GM21423 (cell line): ENCODE data around the gene ANK2.
"Not testable (repeated sequence)": the region's sequence is repeated elsewhere in the genome, so short reads cannot be mapped to it uniquely, and the experiment has no call there.

Source experiments
- ATAC-seq: cut with Tn5 transposase; IDR thresholded peaks from one replicate; pipeline ENCODE4 v1.9.1; 2021; ENCODE audit warnings: mild to moderate bottlenecking, moderate library complexity; ENCODE audit not compliant: unreplicated experiment

ANK2 gene

DNA sequence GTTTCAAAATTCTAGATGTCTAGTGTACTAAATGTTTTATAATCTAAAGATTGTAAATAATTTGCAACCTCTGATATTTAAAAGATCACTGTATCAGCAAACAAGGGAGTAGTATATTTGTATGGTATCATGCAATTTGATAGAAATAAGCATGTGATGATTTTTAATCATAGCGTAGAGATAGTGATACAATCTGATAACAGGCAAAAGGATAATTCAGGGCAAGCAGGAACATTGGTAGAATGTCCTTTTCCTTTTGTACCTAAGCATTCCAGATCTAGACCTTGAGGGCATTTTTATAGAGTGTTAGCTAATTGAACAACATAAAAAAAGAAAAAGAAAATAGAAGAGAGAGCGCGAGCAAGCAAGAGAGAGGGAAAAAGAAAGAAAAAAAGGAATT is 1.4 kb downstream of the ANK2 start:
- no peak for ATAC-seq

DNA sequence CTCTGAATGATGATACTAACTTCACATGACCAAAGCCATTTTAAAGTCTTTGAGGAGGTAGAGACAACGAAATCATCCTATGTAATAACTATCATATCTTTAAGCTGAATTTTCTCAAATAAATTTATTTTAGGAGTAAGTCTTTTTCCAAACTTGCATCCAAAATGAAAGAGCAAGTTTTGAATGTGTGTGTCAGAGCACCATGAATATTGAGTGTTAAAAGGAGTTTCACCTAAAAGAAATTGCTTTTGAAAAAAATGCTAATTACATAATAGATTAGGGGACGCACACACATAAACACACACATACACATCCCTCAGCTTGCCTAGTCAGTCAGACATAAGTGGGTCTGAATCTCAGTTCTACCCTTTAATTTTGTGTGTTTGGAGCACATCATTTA is 1.9 kb downstream of the ANK2 start:
- ATAC-seq: no peak

DNA sequence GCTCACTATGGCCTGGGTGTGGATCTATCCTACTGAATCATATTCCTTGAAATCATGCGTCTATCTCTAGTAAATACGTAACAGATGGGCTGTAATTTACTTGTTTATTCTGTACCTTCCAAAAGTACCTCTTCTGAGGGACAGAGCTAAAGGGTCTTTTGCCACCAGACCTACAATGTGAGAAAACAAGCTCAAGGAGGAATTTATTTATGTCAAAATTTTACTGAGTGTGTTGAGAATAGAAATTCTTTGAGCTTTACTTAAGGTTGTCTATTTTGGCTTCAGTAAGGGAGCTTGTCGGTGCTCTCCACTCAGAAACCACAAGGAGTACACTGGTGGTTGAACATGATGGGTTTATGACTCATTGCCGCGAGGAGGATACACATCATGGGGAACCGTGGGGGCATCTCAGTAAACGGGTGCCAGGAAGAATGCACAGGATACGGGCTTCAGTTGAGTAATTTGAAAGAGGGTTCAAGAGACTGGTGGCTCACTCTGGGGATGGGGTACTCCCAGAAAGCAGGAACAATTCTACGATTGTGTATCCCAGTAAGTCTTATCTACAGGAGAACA is 3.0 kb downstream of the ANK2 start:
- peak; percentile 81 for ATAC-seq

DNA sequence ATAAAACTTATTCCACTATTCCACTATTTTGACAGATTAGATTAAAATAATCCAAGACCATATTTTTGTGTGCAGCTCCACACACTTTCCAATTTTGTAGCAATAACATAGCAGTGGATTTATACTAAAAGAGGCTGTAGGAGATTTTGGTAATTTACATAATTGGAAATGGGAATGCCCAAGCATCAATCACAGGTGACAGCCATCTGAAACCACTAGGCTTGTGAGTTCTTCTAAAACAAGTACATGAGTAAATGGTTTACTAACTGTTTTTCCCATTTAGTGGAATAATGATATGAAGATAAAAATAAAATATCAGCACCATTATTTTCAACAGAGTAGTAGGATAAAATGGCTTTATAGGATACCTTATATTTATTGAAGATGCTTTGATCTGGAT is 4.4 kb downstream of the ANK2 start:
- ATAC-seq: no peak

DNA sequence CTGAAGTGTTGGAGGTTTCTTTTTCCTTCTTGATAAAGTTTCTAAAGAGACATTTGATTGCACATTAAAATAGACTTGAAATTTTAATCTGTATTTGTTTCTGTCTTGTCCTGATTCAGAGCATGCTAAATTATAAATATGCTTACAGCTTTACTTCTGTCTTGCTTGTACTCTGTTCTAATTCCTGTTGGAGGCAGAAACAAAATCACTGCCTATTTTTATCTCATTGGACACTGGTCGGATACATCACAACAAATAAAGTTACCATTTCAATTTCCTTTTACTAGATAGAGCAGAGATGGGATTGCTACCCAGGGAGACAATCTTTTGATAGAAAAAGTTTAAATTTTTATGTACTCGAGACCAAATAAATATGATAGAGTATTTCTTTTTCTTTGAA is 6.9 kb downstream of the ANK2 start:
- no peak for ATAC-seq

DNA sequence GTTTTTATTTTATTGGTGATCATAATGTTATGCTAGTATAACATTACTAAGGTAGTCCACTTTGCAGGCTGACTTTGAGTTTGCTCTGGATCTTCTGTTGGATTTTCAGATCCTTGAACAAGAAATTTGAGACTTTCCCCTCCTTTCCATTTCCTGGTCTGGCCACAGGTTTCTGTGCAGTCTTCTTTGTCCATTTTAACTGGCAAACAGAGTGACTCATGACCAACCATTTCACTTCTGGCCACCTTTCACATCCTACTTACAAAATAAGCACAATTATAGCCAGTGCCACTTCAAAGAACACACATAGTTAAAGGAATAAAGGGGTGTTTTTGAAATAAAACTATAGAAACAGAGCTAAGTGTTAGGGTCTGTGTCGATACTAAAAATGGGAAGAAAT is 8.4 kb downstream of the ANK2 start:
- ATAC-seq: no peak

DNA sequence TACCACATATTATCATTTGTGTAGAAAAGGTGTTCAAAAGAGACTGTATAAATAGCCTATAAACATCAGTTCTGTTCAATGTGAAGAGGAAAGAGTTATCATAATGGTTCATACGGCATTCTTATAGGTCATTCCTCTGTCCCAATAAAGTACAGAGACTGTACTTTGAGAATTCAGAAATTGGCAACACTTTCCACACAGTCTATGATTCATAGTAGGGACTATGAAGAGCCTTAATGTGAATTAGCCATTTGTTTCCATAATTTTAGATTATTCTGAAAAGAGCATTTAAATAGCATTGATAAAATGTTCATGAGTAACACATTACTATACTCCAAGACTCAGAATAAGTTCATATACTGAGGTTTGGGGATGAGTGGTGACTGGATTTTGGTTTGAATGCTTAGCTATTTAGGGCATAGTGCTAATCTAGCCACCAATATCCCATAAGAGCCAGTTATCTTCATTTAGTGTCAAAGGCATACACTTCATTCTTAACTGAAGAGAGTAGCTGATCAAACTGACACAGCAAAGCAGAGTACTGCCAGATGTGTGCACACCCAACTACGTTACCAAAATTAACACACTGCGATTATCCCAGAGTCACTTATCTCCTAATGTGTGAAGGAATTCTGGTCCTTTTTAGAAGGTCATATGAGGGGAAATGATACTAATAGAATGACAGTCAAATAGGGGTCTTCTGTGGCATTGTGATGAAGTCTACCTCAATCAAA is 10.2 kb downstream of the ANK2 start:
- no peak for ATAC-seq

DNA sequence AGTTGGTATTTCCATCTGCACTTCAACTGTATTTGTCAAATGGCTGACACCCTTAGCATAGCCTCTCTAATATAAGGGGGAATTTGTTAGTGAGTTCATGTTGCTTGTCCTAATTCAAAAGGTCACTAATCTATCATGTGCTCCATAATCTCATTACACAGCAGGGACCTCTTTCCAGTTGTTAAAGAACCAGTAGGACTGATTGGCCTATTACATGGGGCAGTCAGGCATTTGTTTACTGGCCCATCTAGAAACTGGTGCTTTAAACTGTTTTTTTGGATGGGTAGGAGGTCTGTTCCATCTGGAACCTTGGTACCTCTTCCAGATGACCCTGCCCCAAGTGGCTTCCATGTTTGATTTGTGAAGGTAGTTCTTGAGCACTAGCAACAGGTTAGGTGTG is 11.4 kb downstream of the ANK2 start:
- no peak for ATAC-seq

DNA sequence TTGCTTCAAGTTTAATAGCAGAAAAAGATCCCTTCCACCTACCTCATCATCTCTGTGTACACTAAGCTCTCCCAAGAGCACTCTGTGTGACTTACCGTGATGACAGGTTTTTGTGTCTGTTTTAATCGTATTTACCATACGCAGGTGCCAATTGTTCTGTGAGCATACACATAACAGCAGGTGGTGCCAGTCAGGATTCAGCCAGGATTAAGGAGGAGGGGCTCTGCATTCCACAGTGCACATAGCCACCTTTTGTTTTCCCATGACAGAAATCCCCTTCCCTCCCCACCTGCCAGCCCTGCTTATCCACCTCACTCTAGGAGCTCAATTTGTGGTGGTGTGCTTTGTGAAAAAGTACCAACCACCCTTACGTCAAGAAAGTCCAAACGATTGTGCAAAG is 14.8 kb downstream of the ANK2 start:
- no peak for ATAC-seq

DNA sequence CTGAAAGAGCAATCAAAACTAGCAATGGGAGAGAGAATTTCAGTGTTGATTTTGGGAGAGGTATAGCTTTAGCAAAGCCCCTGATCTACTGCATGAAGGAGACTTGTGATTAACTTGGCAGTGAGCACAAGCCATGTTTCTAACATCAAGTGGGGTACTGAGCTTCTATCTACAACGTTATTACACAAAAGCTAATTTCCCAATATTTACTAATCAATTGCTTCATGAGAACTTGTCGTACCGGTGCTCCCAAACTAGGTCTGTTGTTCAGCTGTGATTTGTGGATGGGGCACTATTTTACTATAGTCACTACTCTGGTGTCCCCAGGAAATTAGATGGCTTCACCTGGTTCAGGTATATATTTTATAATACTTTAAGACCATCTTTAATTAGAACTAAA is 16.2 kb downstream of the ANK2 start:
- ATAC-seq: no peak

DNA sequence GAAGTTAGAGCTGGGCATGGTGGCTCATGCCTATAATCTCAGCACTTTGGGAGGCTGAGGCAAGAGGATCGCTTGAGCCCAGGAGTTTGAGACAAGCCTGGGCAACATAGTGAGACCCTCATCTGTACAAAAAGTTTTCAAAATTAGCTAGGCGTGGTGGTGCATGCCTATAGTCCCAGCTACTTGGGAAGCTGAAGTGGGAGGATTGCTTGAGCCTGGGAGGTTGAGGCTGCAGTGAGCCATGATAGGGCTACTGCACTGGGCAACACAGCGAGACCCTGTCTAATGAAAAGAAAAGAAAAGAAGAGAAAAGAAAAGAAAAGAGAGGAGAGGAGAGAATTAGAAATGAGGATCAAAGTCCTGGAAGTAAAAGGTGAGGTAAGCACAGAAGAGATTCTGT is 19.3 kb downstream of the ANK2 start:
- ATAC-seq: not testable (repeated sequence)

DNA sequence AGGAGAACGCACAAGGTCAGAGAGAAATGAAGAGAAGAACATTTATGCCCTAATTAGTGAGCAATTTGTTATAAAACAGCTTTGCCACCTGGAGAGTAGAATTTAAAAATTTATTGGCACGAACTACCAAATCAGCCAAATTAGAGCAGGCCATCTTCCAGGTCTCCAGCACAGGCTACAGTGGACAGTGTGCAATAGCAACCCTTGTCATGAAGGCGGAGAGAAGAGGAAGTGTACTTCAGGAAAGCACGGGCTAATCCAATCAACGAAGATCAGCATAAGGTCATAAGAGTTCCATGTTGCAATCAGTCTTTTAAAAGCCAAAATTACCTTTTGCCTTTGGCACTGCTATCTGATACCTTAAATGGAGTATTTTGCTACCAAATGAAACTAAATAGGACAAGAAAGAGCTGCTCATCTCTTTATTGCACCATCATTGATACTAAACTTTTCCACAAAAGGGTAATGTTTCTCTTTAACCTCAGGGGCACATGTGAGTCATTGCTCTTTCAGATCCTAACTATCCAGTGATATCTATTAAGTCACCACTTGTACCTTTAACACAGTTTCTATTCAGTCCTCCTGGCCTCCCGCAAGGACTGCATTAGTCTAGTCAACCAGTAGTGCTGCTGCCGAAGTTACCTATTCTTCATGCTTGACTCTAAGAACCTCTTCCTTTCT is 19.9 kb downstream of the ANK2 start:
- ATAC-seq: no peak

DNA sequence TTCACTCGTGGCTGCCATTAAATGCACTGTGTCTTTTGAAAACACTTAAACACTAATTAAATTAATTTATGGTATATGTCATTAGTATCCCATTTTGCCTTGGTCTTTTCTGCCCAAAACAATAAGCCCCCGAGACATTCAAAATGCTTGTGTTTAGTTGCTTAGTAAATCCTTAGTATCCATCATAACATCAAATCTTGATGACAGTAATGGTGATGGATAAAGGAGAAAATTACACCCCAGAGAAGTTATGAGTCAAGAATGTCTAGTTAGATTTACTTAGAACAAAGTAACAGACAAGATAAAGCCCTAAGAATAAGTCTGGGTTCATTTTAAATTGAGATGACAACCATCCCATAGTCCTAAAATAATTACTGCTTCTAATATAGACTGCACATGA is 21.3 kb downstream of the ANK2 start:
- ATAC-seq: no peak

DNA sequence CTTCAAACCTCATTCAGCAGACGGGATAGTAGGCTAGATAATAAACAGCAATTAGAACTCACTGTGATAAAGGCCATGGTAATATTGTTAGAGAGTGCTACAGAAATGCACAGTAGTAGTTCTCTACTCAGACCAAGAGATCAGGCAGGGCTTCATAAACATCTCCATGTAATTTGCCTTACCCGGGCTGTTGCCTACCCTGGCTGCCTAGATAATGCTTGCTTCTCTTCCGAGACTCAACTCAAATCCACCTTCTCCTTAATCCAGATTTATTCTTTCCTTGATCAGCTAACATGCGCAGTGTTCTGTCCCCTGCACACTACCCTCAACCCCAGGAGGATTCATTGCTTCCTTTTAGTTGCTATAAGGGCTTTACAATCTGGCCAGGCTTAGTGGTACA is 21.8 kb downstream of the ANK2 start:
- no peak for ATAC-seq

DNA sequence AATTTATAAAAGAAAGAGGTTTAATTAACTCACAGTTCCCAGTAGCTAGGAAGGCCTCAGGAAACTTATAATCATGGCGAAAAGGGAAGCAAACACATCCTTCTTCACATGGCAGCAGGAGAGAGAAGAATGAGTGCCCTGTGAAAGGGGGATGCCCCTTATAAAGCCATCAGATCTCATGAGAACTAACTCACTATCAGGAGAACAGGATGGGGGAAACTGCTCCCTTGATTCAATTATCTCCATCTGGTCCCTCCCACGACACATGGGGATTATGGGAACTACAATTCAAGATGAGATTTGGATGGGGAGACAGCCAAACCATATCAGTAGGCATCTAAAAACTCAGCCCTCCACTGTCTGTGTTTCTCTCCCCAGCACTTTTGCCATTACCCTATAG is 22.4 kb downstream of the ANK2 start:
- ATAC-seq: no peak

DNA sequence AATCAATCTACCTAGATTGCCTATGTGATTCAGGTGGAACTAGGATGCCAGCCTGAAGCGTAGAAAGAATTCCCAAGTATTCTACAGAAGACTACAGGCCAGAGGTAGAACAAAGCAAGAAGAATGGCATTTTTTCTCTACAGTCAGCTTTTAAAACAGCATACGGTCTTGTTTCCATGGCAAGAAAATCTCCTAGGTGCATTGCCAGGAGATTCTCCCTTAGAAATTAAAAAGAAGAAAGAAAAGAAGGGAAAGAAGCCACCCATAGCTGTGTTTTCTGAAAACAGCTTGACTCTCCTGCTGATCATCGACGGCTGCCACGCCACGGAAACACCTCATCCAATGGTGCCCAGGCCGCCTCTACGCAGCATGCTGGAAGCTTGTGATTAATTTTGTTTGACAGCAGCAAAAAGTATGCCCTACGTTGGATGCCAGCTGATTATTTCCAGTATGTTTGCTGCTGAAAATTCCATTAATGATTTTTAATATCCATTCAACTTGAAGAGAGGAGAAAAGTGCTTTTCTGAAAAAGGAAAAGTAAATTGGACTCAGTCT is 24.1 kb downstream of the ANK2 start:
- no peak for ATAC-seq

DNA sequence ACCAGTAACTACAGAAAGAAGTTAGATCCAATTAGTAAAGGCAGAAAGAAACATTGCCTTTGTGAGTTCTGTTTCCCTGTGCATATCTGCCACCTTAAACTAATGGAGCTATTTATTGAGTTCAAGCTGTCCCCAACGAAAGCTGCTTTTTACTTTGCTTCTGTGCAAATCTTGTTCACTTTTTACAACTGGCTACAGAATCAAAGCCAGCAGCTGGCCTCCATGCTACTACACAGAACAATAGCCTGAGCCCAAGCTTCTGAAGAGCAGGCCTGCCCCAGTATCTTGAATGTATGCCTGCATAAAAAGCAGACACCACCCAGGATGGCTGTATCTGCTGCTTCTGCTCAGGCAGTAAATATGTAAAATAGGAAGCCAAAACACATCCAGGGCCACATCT is 28.1 kb downstream of the ANK2 start:
- no peak for ATAC-seq

DNA sequence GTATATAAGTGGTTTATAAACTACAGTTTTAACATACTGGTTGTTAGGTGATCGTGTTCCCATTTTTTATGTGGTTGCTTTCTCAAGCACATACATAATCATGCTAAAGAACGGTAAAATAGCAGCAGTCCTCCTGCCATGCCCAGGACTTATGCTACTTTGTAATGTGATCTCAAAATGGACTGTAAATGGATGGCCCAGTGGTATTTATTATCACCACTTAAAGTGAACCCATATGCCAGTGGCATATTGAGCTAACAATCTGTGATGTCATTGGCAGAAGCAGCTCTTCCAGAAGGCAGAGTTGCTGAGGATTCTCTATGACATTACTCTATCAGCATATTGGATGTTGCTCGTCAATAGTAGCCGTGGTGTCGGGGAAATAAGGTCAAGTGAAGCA is 28.6 kb downstream of the ANK2 start:
- ATAC-seq: no peak

DNA sequence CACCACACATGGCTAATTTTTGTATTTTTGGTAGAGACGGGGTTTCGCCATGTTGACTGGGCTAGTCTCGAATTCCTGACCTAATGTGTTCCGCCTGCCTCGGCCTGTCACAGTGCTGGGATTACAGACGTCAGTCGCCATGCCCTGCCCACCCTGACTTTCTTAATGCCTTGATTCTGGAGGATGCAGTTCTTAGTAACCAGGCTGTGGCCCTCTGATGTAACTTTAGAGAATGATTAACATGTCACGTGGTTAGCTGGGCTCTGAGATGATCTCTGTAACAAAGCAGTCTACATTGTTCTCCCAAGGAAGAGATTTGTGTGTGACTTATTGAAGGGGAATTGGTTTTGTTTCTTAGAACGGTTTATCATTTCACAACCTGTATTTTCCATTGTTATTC is 30.6 kb downstream of the ANK2 start:
- peak; percentile 82 for ATAC-seq

DNA sequence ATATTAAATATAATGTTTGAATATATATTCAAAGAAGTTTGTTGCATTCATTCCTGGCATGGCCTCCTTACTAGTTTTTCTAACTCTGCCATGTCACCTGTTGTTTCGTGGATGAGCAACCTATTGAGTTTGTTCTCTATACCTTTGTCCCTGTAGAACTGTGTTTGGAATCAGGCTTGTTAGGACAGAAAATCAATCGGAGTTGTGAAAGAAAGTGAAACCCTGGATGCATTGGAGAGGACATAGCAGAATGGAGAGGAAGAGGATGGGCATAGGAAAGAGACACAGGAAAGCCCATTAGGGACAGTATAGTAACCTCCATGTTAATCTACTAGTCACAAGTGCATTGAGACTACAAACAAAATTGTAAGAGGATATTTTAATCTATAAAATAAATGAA is 31.2 kb downstream of the ANK2 start:
- no peak for ATAC-seq

DNA sequence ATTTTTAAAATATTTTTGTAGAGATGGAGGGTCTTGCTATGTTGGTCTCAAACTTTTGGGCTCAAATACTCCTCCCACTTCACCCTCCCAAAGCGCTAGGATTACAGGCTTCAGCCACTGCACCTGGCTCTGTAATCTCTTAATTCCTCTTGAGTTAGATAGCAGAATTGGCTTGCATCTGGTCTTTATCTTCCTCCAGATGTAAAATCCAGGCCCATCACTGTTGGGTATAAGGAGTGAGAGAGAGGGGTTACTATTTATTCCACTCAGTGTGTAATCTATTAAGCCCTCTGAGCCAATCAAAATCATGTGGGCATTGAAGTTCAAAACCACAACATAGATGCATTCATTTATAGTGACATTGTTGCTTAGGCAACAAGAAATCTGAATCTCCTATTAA is 33.9 kb downstream of the ANK2 start:
- no peak for ATAC-seq

DNA sequence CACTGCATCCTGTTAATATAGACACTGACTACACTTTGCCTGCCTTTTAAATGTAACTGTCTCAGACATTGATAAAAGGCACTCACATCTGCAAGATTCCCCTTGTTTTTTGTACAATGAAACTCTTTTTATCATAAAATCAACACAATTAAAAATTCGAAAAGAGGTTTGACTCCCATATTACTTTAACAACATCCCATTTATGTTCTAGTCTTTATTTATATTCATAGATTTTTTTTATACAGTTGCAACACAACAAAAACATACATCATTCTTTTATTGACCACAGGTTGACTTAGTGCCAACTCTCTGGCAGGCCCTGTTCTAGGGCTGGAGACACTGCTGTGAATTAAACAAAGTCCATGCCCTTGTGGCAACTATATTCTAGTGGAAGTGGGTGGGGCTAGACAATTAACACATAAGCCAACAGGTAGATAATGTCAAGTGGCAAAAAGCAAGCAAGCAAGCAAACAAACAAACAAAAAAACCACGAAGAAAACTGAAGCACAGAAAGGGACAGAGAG is 36.8 kb downstream of the ANK2 start:
- no peak for ATAC-seq
